ENCODE data around the gene APOC3. TPM values are rescaled to one million over a fixed set of nuclear protein-coding genes. Genes with fewer than 3 reads are reported as not detected.

Gene APOC3
- total and polyA plus RNA-seq, 9 of the 15 experiments (the other 6 are each of a cell fraction or from before 2014, with no cell fraction given): 1.1 TPM; not detected in 8

- TF ChIP-seq MNT (conservative IDR thresholded peaks at IDR 0.05): peak in 1 of 2 experiments; percentile 57; a peak in 2 of 4 replicates
- peak; percentile 56 for TF ChIP-seq CCNT2 (IDR thresholded peaks at IDR 0.05; ENCODE audit: borderline replicate concordance, extremely low read depth, insufficient read length, low read depth, low read length)
- peak in 1 of 3 experiments; percentile 62 for TF ChIP-seq YY1 (IDR thresholded peaks at IDR 0.05; ENCODE audit: borderline replicate concordance in 1 of 3, control insufficient read depth in 1 of 3, extremely low read depth in 1 of 3, insufficient read depth in 3 of 3, insufficient read length in 1 of 3, insufficient replicate concordance in 2 of 3, low read depth in 1 of 3, low read length in 2 of 3)
- TF ChIP-seq ZBTB33 (CRISPR knock-in tag; IDR thresholded peaks at IDR 0.05): peak; percentile 77
- TF ChIP-seq ETS1 (conservative IDR thresholded peaks at IDR 0.05; ENCODE audit: control insufficient read depth, low read depth, low read length): no peak; the same call in 1 of the 2 replicates
- TF ChIP-seq NR3C1 (CRISPR knock-in tag; IDR thresholded peaks at IDR 0.05): no peak
- TF ChIP-seq RBM14 (IDR thresholded peaks at IDR 0.05; ENCODE audit: borderline replicate concordance, insufficient read depth, low read depth, low read length): no peak
- peak; percentile 16; the same call in 1 of the 2 replicates for TF ChIP-seq JUND (IDR thresholded peaks at IDR 0.05; ENCODE audit: borderline replicate concordance, low read depth, low read length)
- no peak for TF ChIP-seq JUND (tag; IDR thresholded peaks at IDR 0.05; ENCODE audit: borderline replicate concordance, low read depth, low read length)
- no peak for TF ChIP-seq ELF1 (tag; IDR thresholded peaks at IDR 0.05)
- TF ChIP-seq POLR2G (IDR thresholded peaks at IDR 0.05; ENCODE audit: low read depth, low read length): peak; percentile 73
- TF ChIP-seq CREM (IDR thresholded peaks at IDR 0.05; ENCODE audit: low read depth): peak; percentile 33; the same call in 1 of the 2 replicates
- TF ChIP-seq HNRNPL (IDR thresholded peaks at IDR 0.05; ENCODE audit: low read depth, low read length): peak; percentile 50; the same call in 1 of the 2 replicates
These were observed 6.3 kb downstream of the APOC3 start (continued) for GRCh38 chr11:116835791-116836631.

Measured in K562 (cell line).